Stimulated activated naive CD4-positive, alpha-beta T cell (primary cell): ENCODE results near the gene ACSM6.
"Not testable (repeated sequence)": the region's sequence is repeated elsewhere in the genome, so short reads cannot be mapped to it uniquely, and the experiment has no call there.

Source experiments
- DNase-seq, 6 experiments: peaks; one replicate each; lab custom pipeline; 2025; lab: John Stamatoyannopoulos, UW

The ACSM6 gene, protein sequence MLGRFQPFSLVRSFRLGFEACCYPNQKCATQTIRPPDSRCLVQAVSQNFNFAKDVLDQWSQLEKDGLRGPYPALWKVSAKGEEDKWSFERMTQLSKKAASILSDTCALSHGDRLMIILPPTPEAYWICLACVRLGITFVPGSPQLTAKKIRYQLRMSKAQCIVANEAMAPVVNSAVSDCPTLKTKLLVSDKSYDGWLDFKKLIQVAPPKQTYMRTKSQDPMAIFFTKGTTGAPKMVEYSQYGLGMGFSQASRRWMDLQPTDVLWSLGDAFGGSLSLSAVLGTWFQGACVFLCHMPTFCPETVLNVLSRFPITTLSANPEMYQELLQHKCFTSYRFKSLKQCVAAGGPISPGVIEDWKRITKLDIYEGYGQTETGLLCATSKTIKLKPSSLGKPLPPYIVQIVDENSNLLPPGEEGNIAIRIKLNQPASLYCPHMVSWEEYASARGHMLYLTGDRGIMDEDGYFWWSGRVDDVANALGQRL

GRCh38 chr10:95193944-95194343, at the start of gene ACSM6:
Gene ACSM6 (plus strand): TSS chr10:95194238. CDS start chr10:95194486, 248 bp downstream.
- no peak for DNase-seq

DNA sequence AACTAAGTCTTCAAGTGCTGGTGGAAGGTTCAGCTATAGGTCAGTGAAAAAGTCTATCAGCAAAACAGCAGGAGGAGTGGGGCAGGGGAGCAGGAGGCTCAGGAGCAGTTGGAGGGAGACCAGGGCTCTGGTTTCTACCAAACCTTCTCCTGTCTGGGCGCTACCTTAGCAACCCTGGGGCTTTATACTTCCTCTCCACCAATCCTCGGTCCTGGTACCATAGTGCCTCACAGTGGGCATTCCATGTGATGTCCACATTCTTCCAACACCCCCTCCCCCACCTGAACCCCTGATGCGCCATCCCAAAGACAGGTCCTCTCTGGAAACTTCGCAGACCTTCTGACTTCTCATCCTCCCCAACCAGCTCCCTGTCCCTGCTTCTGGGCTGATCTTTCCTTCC, 25.3 kb upstream of the ACSM6 start:
- no peak for DNase-seq

GRCh38 chr10:95169522-95169921, 24.5 kb upstream of the ACSM6 start:
- no peak for DNase-seq

GRCh38 chr10:95170790-95171189, 23.2 kb upstream of the ACSM6 start:
- DNase-seq: no peak

GRCh38 chr10:95171336-95171735, 22.7 kb upstream of the ACSM6 start:
- no peak for DNase-seq

GRCh38 chr10:95172851-95173250, 21.2 kb upstream of the ACSM6 start:
- DNase-seq: no peak

DNA sequence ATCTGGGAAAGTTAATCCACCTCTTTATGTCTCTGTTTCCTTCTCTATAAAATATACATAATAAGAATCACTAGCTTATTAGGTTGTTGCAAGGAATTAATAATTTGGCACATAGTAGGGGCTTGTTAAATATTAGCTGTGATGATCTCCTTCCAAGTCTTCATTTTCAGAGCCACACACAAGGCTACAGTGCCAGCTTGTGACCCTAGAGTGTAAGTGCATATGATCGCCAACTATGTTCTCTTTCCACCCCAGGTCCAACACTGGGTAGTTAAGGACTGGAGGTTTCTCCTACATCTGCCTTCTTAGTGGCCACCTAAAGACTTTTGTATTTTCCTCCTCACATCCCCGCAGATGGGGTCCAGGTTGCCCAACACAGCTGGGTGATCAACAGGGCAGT, 17.9 kb upstream of the ACSM6 start:
- no peak for DNase-seq

DNA sequence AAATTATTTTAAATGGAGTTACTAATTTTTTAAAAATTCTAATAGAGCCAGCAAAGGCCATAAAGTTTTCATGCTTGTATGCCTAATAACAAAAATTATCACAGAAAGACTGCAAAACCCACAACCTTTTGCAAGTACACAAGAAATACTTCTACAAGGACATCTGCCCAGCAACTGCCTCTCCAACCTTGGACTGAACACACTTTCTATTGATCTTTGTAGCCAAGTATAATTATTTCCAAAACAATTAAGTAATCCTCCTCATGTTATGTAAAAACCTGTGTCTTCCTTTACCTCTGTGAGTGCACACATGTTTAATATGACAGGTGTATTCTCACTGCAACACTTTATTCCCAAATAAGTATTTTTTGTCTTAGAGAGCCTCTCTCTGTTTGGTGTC, 16.6 kb upstream of the ACSM6 start:
- DNase-seq: no peak

- DNase-seq: no peak
Observed at GRCh38 chr10:95178266-95178665, 15.8 kb upstream of the ACSM6 start.

GRCh38 chr10:95178797-95179196, 15.2 kb upstream of the ACSM6 start:
- DNase-seq: no peak

GRCh38 chr10:95181726-95182125, 12.3 kb upstream of the ACSM6 start:
- no peak for DNase-seq

- DNase-seq: peak; percentile 12 to 65 (median 37)
Observed at GRCh38 chr10:95183271-95184230, 10.5 kb upstream of the ACSM6 start.

- no peak for DNase-seq
Observed at GRCh38 chr10:95187617-95188016, 6.4 kb upstream of the ACSM6 start.

DNA sequence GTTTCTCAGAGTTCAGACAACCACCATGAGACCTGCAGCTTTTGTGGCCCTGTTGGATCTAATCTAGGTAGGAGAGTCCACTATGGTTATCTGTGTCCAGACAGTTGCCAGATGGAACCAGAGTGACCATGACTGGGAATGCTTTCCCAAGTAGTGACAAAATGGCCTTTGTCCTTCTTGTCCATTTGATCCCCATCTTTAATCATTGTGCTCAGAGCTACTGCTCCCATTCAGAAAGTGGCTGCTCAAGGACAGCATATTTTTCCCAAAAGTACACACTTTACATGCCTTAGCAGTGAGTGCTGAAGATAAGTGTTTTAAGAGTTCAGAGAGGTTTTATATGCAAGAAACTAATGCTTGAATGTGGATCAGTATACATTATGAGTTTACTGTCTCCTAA, 5.4 kb upstream of the ACSM6 start:
- DNase-seq: no peak

- no peak for DNase-seq
Observed at GRCh38 chr10:95196046-95196445, 2.0 kb downstream of the ACSM6 start.

DNA sequence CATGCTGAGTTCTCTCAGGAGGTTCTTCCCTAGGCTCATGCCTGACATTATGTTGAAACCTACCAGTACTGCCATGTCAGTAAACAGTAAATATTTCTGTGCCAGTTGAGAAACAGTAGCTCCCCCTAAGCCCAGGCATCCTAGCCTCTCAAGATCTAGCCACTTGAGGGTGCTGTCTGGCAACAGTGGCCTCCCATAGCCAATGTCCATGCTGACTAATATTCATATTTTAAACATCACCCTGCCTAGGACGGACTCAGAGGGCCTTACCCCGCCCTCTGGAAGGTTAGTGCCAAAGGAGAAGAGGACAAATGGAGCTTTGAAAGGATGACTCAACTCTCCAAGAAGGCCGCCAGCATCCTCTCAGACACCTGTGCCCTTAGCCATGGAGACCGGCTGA, 7.7 kb downstream of the ACSM6 start:
- no peak for DNase-seq

- DNase-seq: not testable (repeated sequence)
Observed at GRCh38 chr10:95202865-95203264, 8.8 kb downstream of the ACSM6 start.

DNA sequence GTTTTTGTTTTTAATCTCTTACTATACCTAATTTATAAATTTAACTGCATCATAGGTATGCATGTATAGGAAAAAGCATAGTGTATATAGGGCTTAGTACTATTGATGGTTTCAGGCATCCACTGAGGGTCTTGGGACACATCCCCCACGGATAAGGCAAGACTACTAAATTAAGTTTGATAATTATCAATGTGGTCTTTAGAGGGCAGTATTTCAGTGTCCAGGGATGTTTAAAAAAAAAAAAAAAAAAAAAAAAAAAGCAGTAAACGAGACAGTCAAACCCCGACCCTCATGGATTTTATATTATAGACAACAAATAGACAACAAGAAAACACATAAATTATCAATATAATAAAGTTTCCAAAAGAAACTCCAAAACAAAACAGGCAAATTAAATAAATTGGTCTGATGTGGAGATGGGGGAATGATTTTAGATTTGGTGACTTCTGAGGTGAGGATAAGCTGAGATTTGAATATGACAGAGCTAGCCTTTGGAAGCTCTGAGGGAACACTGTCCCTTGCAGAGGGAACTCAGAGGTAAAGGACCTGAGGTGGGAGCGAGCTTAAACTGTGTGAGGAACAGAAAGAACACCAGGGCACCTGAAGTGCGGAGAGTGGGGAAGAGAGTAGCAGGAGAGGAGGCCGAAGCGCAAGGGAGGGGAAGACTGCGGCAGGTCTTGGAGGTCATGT, 14.8 kb downstream of the ACSM6 start:
- DNase-seq: no peak

DNA sequence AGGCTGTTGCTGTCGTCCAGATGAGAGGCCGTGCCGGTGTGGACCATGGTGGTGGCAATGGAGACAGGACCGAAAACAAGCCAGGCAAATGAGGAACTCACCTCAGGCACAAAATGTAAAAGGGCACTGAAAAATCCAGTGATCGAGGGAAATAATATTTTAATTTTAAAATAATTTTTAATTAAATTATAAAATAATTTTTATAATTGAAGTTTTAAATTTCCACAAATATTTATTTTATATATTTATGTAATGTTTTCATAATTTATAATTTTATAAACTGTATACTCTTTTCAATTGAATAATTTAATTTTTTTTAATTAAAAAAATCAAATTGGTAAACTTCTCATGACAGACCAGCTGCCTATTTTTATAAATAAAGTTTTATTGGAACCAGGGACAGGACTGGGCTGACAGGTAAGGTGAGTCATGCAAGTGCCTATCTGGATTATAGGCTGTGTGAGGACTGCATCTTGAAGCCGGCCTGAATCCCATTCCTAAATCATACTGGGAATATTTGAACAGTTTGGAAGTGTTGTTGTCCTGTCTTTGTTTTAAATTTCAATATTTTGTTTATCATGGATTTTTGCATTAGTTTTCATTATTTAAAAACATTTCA, 15.6 kb downstream of the ACSM6 start:
- DNase-seq: no peak

DNA sequence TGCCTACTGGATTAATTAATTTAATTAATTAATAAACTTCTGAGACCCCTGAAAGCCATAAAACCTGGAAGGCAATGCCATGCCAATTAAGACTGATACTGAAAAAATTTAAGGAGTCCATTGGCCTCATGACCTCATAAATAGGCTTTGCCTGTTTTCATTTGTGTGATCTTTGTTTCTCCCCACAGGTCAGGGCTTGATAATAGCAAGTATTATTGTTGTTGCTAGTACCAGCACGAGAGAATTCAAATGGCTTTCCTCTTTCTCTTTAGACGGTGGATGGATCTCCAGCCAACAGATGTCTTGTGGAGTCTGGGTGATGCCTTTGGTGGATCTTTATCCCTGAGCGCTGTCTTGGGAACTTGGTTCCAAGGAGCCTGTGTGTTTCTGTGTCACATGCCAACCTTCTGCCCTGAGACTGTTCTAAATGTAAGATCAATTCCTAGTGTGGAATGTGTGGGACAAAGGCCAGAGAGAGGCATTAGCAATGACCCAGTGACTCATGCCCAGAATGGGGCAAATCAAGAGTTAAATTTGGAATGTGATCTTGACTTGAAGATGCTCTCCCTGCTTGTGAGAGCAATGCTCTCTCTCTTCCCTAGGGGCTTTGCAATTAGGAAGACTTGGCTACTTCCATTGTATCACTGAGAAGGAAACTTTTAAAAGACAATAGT, 17.7 kb downstream of the ACSM6 start:
- no peak for DNase-seq

DNA sequence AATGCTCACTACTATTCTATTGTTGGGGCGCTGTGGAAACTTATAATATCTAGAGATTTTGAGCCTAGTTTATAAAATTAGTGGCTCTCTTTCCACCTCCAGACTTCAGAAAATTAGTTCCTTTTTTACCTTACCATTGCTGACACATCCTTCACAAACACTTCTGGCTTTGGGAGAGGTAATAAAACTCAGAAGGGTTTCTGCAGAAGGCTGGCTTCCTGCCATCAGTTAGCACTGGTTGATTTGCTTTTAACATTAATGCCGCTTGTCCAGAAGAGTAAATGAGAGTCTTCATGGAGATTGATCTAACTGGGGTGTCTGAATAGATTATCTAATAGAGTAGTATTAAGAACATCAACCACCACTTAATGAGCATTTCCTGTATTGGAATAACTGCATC, 20.3 kb downstream of the ACSM6 start:
- DNase-seq: no peak
